ENCODE measurements around the gene CDON. TPM values are rescaled to one million over a fixed set of nuclear protein-coding genes. Genes with fewer than 3 reads are reported as not detected.

Gene CDON
- total and polyA plus RNA-seq, 2 of the 13 experiments (the other 11 are each of a cell fraction or from before 2014, with no cell fraction given): 9.6 to 12.8 TPM

DNA sequence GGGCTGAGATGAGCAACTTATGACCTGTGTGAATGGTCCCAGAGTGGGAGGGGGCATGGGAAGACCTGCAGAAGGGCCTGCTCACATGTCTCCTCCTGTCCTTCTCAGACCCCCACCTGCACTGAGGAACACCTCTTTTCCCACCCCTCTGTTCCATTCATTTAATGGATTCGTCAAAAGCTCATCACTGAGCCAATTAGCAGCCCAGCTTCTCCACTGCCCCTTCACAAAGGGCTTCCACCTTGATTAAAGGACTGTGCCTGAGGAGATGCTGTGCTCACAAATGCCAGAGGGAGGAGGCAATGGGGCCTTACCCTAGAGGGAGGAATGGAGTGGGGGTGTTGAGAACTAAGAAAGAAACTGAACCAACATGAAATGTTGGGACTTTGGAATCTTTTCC, 14.0 kb upstream of the CDON start:
- BruUV-seq (replicated peaks): no TSS peak
- no peaks in the 10 kb centered on the region for H3K9me3 ChIP-seq (ENCODE audit: low read length)
- H3K36me3 ChIP-seq (replicated peaks in 1 of 2; ENCODE audit: control insufficient read depth in 1 of 2, insufficient read depth in 2 of 2, low read length in 2 of 2): no peaks in the 10 kb centered on the region
- in situ Hi-C loops (cut with HindIII; ENCODE audit: extremely low pct_ligation_motif_present, low pct_unique_long_range_greater_than_20kb) (no loop called here), intact Hi-C loops (cut with micrococcal nuclease; ENCODE audit: unreplicated experiment) (no loop called here)
- no peak for DNase-seq (ENCODE audit: low spot score)
- H3K4me2 ChIP-seq (ENCODE audit: low read depth, low read length): no peak overlapping the region
- no peaks in the 10 kb centered on the region for H4K20me1 ChIP-seq (ENCODE audit: insufficient read depth, low read length)
- H3K4me3 ChIP-seq (replicated peaks in 1 of 3; ENCODE audit: insufficient read depth in 1 of 3, low read depth in 2 of 3, low read length in 3 of 3): no peak overlapping the region
- no peak overlapping the region for H2AFZ ChIP-seq (ENCODE audit: low read length)
- no peaks in the 10 kb centered on the region for H3K27me3 ChIP-seq (ENCODE audit: control insufficient read depth in 1 of 2, insufficient read depth in 2 of 2, low read length in 2 of 2)
- POLR2A ChIA-PET: no interaction called here
- WGBS (ENCODE audit: low lambda C conversion rate): 57% methylated on average over 1 of the region's 1 CpG
- no peaks in the 10 kb centered on the region for H3K79me2 ChIP-seq (ENCODE audit: insufficient read depth, low read length)
- no peak overlapping the region for H3K27ac ChIP-seq (ENCODE audit: extremely low read length, insufficient read depth, low read length)
- H3K9ac ChIP-seq (ENCODE audit: insufficient read depth, low read depth, low read length): no peak overlapping the region
- peaks cover 42% of the 10 kb centered on the region for H3K4me1 ChIP-seq (ENCODE audit: insufficient read depth, low read length)
- no peak for FAIRE-seq
- TF ChIP-seq, protein P1, sequence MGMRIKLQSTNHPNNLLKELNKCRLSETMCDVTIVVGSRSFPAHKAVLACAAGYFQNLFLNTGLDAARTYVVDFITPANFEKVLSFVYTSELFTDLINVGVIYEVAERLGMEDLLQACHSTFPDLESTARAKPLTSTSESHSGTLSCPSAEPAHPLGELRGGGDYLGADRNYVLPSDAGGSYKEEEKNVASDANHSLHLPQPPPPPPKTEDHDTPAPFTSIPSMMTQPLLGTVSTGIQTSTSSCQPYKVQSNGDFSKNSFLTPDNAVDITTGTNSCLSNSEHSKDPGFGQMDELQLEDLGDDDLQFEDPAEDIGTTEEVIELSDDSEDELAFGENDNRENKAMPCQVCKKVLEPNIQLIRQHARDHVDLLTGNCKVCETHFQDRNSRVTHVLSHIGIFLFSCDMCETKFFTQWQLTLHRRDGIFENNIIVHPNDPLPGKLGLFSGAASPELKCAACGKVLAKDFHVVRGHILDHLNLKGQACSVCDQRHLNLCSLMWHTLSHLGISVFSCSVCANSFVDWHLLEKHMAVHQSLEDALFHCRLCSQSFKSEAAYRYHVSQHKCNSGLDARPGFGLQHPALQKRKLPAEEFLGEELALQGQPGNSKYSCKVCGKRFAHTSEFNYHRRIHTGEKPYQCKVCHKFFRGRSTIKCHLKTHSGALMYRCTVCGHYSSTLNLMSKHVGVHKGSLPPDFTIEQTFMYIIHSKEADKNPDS (CRISPR knock-in tag; IDR thresholded peaks at IDR 0.05): no peak
- TF ChIP-seq DNMT3B (CRISPR knock-in tag; conservative IDR thresholded peaks at IDR 0.05): no peak
- no peak for TF ChIP-seq NPAS2 (CRISPR knock-in tag; IDR thresholded peaks at IDR 0.05; ENCODE audit: borderline replicate concordance)
- no peak for TF ChIP-seq ZNF451 (CRISPR knock-in tag; IDR thresholded peaks at IDR 0.05)
- no peak for TF ChIP-seq CCAR2 (optimal IDR thresholded peaks at IDR 0.05; ENCODE audit: low read depth, low read length)
- TF ChIP-seq MAFG (CRISPR knock-in tag; IDR thresholded peaks at IDR 0.05): no peak
- no peak for TF ChIP-seq ZFY (CRISPR knock-in tag; IDR thresholded peaks at IDR 0.05)
- TF ChIP-seq POLR2A (IDR thresholded peaks at IDR 0.05; ENCODE audit: insufficient read depth in 1 of 2, low read depth in 2 of 2, low read length in 2 of 2): no peak
- no peak for TF ChIP-seq CC2D1A (CRISPR knock-in tag; IDR thresholded peaks at IDR 0.05)
- no peak for TF ChIP-seq HDAC1 (CRISPR knock-in tag; IDR thresholded peaks at IDR 0.05)
- no peak for TF ChIP-seq EZH2 (conservative IDR thresholded peaks at IDR 0.05; ENCODE audit: low read depth, low read length)
- no peak for TF ChIP-seq MTF2 (CRISPR knock-in tag; IDR thresholded peaks at IDR 0.05; ENCODE audit: borderline replicate concordance)
- no peak for TF ChIP-seq ZNF557 (CRISPR knock-in tag; IDR thresholded peaks at IDR 0.05)
- TF ChIP-seq ZBTB1 (CRISPR knock-in tag; IDR thresholded peaks at IDR 0.05; ENCODE audit: borderline replicate concordance): no peak
- TF ChIP-seq TCF7 (IDR thresholded peaks at IDR 0.05; ENCODE audit: low read depth): no peak
- TF ChIP-seq ZNF839 (CRISPR knock-in tag; IDR thresholded peaks at IDR 0.05; ENCODE audit: borderline replicate concordance): no peak
- TF ChIP-seq, protein P2, sequence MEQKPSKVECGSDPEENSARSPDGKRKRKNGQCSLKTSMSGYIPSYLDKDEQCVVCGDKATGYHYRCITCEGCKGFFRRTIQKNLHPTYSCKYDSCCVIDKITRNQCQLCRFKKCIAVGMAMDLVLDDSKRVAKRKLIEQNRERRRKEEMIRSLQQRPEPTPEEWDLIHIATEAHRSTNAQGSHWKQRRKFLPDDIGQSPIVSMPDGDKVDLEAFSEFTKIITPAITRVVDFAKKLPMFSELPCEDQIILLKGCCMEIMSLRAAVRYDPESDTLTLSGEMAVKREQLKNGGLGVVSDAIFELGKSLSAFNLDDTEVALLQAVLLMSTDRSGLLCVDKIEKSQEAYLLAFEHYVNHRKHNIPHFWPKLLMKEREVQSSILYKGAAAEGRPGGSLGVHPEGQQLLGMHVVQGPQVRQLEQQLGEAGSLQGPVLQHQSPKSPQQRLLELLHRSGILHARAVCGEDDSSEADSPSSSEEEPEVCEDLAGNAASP (CRISPR knock-in tag; IDR thresholded peaks at IDR 0.05; ENCODE audit: borderline replicate concordance): no peak
- no peak for TF ChIP-seq SP2 (CRISPR knock-in tag; IDR thresholded peaks at IDR 0.05)
- CTCF ChIA-PET (ENCODE audit: low intra/inter-chr PET ratio, low total read pairs): no interaction called here
- ATAC-seq: no peak

Measured in HepG2 (cell line).